Measurements from ENCODE around the gene MAPK4. TPM values are rescaled to one million over a fixed set of nuclear protein-coding genes. Genes with fewer than 3 reads are reported as not detected.

Gene MAPK4
- total RNA-seq, 1 experiment from 2014 or later: 4.2 TPM

GRCh38 chr18:50671376-50671775 lies 111.5 kb downstream of the MAPK4 start:
- H3K27me3 Mint-ChIP-seq (ENCODE audit: low read depth): no peaks in the 10 kb centered on the region
- POLR2A ChIA-PET: no interaction called here
- DNase-seq (ENCODE audit: low spot score) (no peak), ATAC-seq (no peak)
- CTCF ChIA-PET: interaction anchor here (1.6 kb wide), 1 partner anchor 27 kb away, joined by 5 read pairs; no protein-coding TSS in a partner anchor
- H3K9me3 Mint-ChIP-seq: peaks cover 2% of the 10 kb centered on the region
- no peak overlapping the region for H3K4me3 Mint-ChIP-seq
- H3K27ac Mint-ChIP-seq: no peak overlapping the region
- TF ChIP-seq FOXP4 (CRISPR knock-in tag; IDR thresholded peaks at IDR 0.05) (no peak), PRRX2 (CRISPR knock-in tag; IDR thresholded peaks at IDR 0.05) (no peak), KAT7 (CRISPR knock-in tag; IDR thresholded peaks at IDR 0.05; ENCODE audit: borderline replicate concordance) (no peak), SMAD4 (CRISPR knock-in tag; IDR thresholded peaks at IDR 0.05) (no peak), ZSCAN18 (CRISPR knock-in tag; IDR thresholded peaks at IDR 0.05) (no peak), ZNF532 (CRISPR knock-in tag; IDR thresholded peaks at IDR 0.05; ENCODE audit: borderline replicate concordance) (no peak), MYBL2 (CRISPR knock-in tag; IDR thresholded peaks at IDR 0.05) (no peak), MXD4 (CRISPR knock-in tag; IDR thresholded peaks at IDR 0.05; ENCODE audit: borderline replicate concordance) (no peak), ZBTB43 (CRISPR knock-in tag; IDR thresholded peaks at IDR 0.05) (no peak), ZNF317 (CRISPR knock-in tag; IDR thresholded peaks at IDR 0.05; ENCODE audit: borderline replicate concordance, low read depth) (no peak), ZNF263 (CRISPR knock-in tag; IDR thresholded peaks at IDR 0.05; ENCODE audit: low read depth) (no peak), FOXJ3 (CRISPR knock-in tag; IDR thresholded peaks at IDR 0.05; ENCODE audit: borderline replicate concordance) (no peak), ZNF281 (CRISPR knock-in tag; IDR thresholded peaks at IDR 0.05) (no peak), TCF7 (CRISPR knock-in tag; IDR thresholded peaks at IDR 0.05; ENCODE audit: low read depth) (no peak), ESRRA (CRISPR knock-in tag; IDR thresholded peaks at IDR 0.05; ENCODE audit: borderline replicate concordance) (no peak), ZNF416 (CRISPR knock-in tag; IDR thresholded peaks at IDR 0.05) (no peak), NFYB (CRISPR knock-in tag; conservative IDR thresholded peaks at IDR 0.05; ENCODE audit: low read depth) (no peak), CDX4 (CRISPR knock-in tag; IDR thresholded peaks at IDR 0.05; ENCODE audit: borderline replicate concordance) (no peak)
- H3K4me1 Mint-ChIP-seq: no peaks in the 10 kb centered on the region
- no peaks in the 10 kb centered on the region for H3K36me3 Mint-ChIP-seq
